Transverse colon (tissue), 4 donors: ENCODE data around the gene HSPA5. TPM values are rescaled to one million over a fixed set of nuclear protein-coding genes. Genes with fewer than 3 reads are reported as not detected.
"Not testable (repeated sequence)": the region's sequence is repeated elsewhere in the genome, so short reads cannot be mapped to it uniquely, and the experiment has no call there.

ENCODE experiments used
- DNase-seq: peaks from one replicate; pipeline ENCODE4 v3.0.0-alpha.2; 2019
- H3K27ac ChIP-seq, 4 donors: fragments of 200-600 bp; sonication (generic); 2 replicates each; pipeline ENCODE4 v1.5.1; 2016 to 2018; ENCODE audit warnings: inconsistent platforms in 4 of 4
- H3K27me3 ChIP-seq: fragments of 200-600 bp; sonication (generic); 2 replicates; pipeline ENCODE4 v1.5.1; 2017; ENCODE audit warnings: inconsistent platforms
- H3K36me3 ChIP-seq, 4 donors: fragments of 200-600 bp; sonication (generic); 2 replicates each; pipeline ENCODE4 v1.5.1; 2017 to 2019; ENCODE audit warnings: inconsistent platforms in 4 of 4
- H3K4me1 ChIP-seq, 4 donors: fragments of 200-600 bp; sonication (generic); 2 replicates each; pipeline ENCODE4 v1.5.1; 2017 to 2020; ENCODE audit warnings: inconsistent platforms in 4 of 4
- H3K4me3 ChIP-seq, 4 donors: fragments of 200-600 bp; sonication (generic); 1 replicate in 1 of 4; 2 replicates in 3 of 4; pipeline versions ENCODE4 v1.5.1 to v1.6.1; 2017 to 2019; ENCODE audit warnings: inconsistent platforms in 4 of 4
- H3K9me3 ChIP-seq, 2 donors: fragments of 200-600 bp; sonication (generic); 2 replicates each; pipeline ENCODE4 v1.5.1; 2017 to 2019; ENCODE audit warnings: inconsistent platforms in 2 of 2
- EP300 ChIP-seq: sonication (generic); formaldehyde crosslinking; IDR thresholded peaks from one replicate; pipeline ENCODE4 v1.6.1; 2017; ENCODE audit warnings: antibody characterized with exemption, low read depth
- POLR2A ChIP-seq: fragments of 450-650 bp; IDR thresholded peaks from one replicate; pipeline ENCODE4 v1.6.1; 2016; ENCODE audit warnings: antibody characterized with exemption, mild to moderate bottlenecking, moderate library complexity
- POLR2AphosphoS5 ChIP-seq, 3 donors: sonication (generic); formaldehyde crosslinking; IDR thresholded peaks; one replicate each; pipeline ENCODE4 v1.6.1; 2016; ENCODE audit warnings: antibody characterized with exemption in 3 of 3
- WGBS, 2 donors: methylation state at CpG; one replicate each; pipeline ENCODE4 v1.1.5; 2018; ENCODE audit warnings: low coverage in 1 of 2; 5-methylcytosine and 5-hydroxymethylcytosine counted together
- in situ Hi-C, 4 donors: fragments of 200-750 bp; cut with MboI; loops; one replicate each; pipeline versions ENCODE4 v1.15.0 to v1.15.1; 2017; ENCODE audit warnings: low sequenced_read_pairs in 3 of 4, low pct_ligation_motif_present in 1 of 4, low pct_unique_long_range_greater_than_20kb in 1 of 4
- intact Hi-C: fragments of 100-400 bp; cut with DNase I; formaldehyde crosslinking; loops from one replicate; pipeline ENCODE4 v1.15.1; 2023; ENCODE audit warnings: low total_unique reads
- total RNA-seq, 4 donors: library from RNA; depleted of rRNA; stranded (reverse); fragments of >200 nt; gene quantifications; one replicate each; pipeline ENCODE4 v1.1.0, GENCODE V29; 2016
- TF ChIP-seq, protein P1 (sequence below), 5 experiments: fragments of 200-600 bp in 3 of 5; fragments of 450-650 bp in 2 of 5; sonication (generic) in 3 of 5; IDR thresholded peaks; 1 replicate in 2 of 5; 2 replicates in 3 of 5; pipeline ENCODE4 v1.5.1; 2016 to 2017; ENCODE audit warnings: antibody characterized with exemption in 5 of 5, inconsistent platforms in 3 of 5, mild to moderate bottlenecking in 2 of 5, moderate library complexity in 1 of 5

HSPA5 gene
- total RNA-seq, 4 donors from 2014 or later, result 49.8 to 115 (median 66.1) TPM

DNA sequence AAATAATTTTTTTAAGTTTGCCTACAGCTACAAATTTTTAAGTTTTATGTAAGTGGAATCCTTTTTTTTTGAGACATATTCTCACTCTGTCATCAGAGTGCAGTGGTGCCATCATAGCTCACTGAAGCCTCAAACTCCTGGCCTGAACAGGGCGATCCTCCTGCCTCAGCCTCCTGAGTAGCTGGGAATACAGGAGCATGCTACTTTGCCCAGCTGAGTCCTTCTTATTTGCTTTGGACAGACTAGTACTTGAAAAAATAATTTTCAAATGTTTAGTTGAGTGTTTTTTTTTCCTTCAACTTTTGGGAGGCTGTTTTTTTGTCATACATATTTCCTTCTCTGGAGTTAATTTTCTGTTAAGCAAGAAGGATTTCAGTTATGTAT lies 27.9 kb upstream of the HSPA5 start:
- H3K36me3 ChIP-seq, result no peaks in the 10 kb centered on the region
- no peaks in the 10 kb centered on the region for H3K9me3 ChIP-seq
- TF ChIP-seq POLR2A (no peak), POLR2AphosphoS5 (IDR thresholded peaks at IDR 0.05) (no peak), EP300 (no peak)
- TF ChIP-seq, protein P1, sequence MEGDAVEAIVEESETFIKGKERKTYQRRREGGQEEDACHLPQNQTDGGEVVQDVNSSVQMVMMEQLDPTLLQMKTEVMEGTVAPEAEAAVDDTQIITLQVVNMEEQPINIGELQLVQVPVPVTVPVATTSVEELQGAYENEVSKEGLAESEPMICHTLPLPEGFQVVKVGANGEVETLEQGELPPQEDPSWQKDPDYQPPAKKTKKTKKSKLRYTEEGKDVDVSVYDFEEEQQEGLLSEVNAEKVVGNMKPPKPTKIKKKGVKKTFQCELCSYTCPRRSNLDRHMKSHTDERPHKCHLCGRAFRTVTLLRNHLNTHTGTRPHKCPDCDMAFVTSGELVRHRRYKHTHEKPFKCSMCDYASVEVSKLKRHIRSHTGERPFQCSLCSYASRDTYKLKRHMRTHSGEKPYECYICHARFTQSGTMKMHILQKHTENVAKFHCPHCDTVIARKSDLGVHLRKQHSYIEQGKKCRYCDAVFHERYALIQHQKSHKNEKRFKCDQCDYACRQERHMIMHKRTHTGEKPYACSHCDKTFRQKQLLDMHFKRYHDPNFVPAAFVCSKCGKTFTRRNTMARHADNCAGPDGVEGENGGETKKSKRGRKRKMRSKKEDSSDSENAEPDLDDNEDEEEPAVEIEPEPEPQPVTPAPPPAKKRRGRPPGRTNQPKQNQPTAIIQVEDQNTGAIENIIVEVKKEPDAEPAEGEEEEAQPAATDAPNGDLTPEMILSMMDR (IDR thresholded peaks at IDR 0.05), result no peak
- WGBS, 2 donors, result 100% methylated on average over 1 of the region's 1 CpG
- in situ Hi-C loops, result no loop called here
- H3K27me3 ChIP-seq, result no peaks in the 10 kb centered on the region
- H3K27ac ChIP-seq, result no peak overlapping the region
- H3K4me3 ChIP-seq, result no peak overlapping the region
- DNase-seq, result no peak
- intact Hi-C loops, result loop anchor here (1.0 kb wide), 1 partner anchor 40 kb away; no protein-coding TSS in a partner anchor
- peaks cover 3 to 43% (median 22%) of the 10 kb centered on the region in 4 donors for H3K4me1 ChIP-seq

DNA sequence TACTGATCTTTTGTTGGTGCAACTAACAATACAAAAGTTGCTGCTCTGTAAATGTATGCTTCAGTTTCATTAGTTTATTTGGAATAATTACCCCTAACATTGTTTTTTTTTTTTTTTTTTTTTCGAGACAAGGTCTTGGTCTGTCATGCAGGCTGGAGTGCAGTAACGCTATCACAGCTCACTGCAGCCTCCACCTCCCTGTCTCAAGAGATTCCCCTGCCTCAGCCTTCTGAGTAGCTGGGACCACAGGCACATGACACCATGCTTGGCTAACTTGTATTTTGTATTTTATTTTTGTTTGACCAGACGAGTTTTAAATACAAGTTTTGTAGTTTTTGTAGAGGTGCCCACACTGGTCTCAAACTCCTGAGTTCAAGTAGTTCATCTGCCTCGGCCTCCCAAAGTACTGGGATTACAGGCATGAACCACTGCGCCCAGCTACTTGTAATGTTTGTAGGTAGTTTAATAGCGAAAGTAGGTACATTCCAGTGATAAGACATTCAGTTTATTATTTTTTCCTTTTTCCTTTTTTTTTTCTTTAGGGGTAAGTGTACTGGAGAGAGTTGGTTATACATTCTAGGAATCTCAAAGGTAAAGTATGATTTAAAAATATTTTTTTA lies 27.4 kb upstream of the HSPA5 start:
- no peaks in the 10 kb centered on the region for H3K27me3 ChIP-seq
- in situ Hi-C loops (no loop called here), intact Hi-C loops (loop anchor here (1.0 kb wide), 1 partner anchor 39 kb away; no protein-coding TSS in a partner anchor)
- peaks cover 7 to 40% (median 23%) of the 10 kb centered on the region in 4 donors for H3K4me1 ChIP-seq
- TF ChIP-seq POLR2AphosphoS5 (IDR thresholded peaks at IDR 0.05), result no peak
- no peak for TF ChIP-seq POLR2A
- TF ChIP-seq, protein P1 (IDR thresholded peaks at IDR 0.05), result no peak
- TF ChIP-seq EP300, result no peak
- no peak overlapping the region for H3K27ac ChIP-seq
- H3K9me3 ChIP-seq, result no peaks in the 10 kb centered on the region
- 78 to 90% methylated on average over 5 to 6 of the region's 6 CpGs for WGBS, 2 donors
- DNase-seq, result no peak
- no peaks in the 10 kb centered on the region for H3K36me3 ChIP-seq
- H3K4me3 ChIP-seq, result no peak overlapping the region

DNA sequence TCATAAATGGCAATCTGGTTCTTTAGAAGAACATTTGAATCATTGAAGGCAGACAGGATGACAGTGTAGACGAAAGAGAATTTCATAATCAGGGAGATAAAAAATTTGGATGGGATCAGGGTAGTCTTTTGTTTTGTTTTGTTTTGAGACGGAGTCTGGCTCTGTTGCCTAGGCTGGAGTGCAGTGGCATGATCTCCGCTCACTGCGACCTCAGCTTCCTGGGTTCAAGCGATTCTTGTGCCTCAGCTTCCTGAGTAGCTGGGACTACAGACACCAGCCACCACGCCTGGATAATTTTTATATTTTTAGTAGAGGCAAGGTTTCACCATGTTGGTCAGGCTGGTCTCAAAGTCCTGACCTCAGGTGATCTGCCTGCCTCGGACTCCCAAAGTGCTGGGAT lies 22.9 kb upstream of the HSPA5 start:
- DNase-seq, H3K9me3 ChIP-seq, H3K36me3 ChIP-seq, H3K27me3 ChIP-seq, H3K27ac ChIP-seq, H3K4me3 ChIP-seq, intact Hi-C loops, in situ Hi-C loops: not testable (repeated sequence)
- 60 to 65% methylated on average over 6 to 7 of the region's 7 CpGs for WGBS, 2 donors
- H3K4me1 ChIP-seq, result peaks cover 4 to 39% (median 15%) of the 10 kb centered on the region in 4 donors

DNA sequence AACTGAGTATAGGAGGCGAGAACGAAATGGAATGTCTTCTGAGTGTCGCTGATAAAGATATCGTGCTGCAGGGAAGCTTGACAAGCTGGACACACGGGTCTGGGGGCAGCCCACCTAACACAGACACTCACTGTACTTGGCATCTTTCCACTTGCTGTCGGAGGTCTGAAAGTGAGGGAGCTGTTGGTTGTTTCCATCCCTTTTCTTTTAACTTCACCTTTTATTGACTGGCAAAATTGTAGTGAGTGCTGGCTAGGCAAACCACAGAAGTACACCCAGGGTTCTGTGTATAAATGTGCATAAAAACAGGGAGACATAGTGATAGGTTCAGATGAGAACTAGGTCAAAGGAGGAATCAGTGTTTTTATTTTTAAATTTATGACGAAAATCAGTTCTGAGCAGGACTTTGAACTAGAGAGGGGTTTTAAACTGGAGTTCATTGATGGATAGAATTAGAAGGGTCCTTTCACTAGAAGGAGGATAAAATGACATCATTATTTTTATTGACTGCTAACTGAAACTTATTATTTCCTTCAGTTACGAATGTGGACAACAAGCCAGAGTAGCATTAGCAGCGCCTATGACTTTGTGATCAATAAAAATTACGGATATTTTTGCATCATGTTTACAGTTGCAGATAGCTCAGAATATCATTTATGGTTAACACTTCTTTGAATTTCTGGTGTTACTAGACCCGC lies 21.3 kb upstream of the HSPA5 start:
- Histone ChIP-seq H3K27ac (peak overlapping the region; percentile 88 to 92 (median 92)), H3K36me3 (no peaks in the 10 kb centered on the region), H3K4me3 (peak overlapping the region; percentile 70 to 96 (median 79)), H3K4me1 (peaks cover 4 to 32% (median 15%) of the 10 kb centered on the region in 4 donors), H3K9me3 (no peaks in the 10 kb centered on the region), H3K27me3 (no peaks in the 10 kb centered on the region)
- in situ Hi-C loops, result no loop called here
- DNase-seq, result no peak
- 20 to 33% methylated on average over 5 to 11 of the region's 11 CpGs for WGBS, 2 donors
- intact Hi-C loops, result no loop called here
- TF ChIP-seq, protein P1 (IDR thresholded peaks at IDR 0.05), result no peak
- TF ChIP-seq EP300 (no peak), POLR2AphosphoS5 (IDR thresholded peaks at IDR 0.05) (no peak), POLR2A (no peak)
